HEK293T (cell line): ENCODE measurements around the gene SH2D3A.

ENCODE experiments used
- BHLHE40 ChIP-seq: fragments of 450-650 bp; IDR thresholded peaks from 2 replicates; pipeline ENCODE4 v1.6.1; 2016; ENCODE audit warnings: mild to moderate bottlenecking, moderate library complexity, borderline replicate concordance
- CTBP1 ChIP-seq: fragments of 450-650 bp; IDR thresholded peaks from 2 replicates; pipeline ENCODE4 v1.6.1; 2016; ENCODE audit warnings: borderline replicate concordance
- FOXM1 ChIP-seq: fragments of 450-650 bp; IDR thresholded peaks from 2 replicates; pipeline ENCODE4 v1.6.1; 2017; ENCODE audit warnings: mild to moderate bottlenecking, borderline replicate concordance
- HDGF ChIP-seq: fragments of 450-650 bp; IDR thresholded peaks from 2 replicates; pipeline ENCODE4 v1.6.1; 2017; ENCODE audit warnings: antibody characterized with exemption, borderline replicate concordance
- LEF1 ChIP-seq: fragments of 450-650 bp; IDR thresholded peaks from 2 replicates; pipeline ENCODE4 v1.6.1; 2017; ENCODE audit warnings: mild to moderate bottlenecking, borderline replicate concordance
- NFRKB ChIP-seq: fragments of 450-650 bp; IDR thresholded peaks from 2 replicates; pipeline ENCODE4 v1.6.1; 2016; ENCODE audit warnings: mild to moderate bottlenecking, moderate library complexity
- ZNF384 ChIP-seq: fragments of 450-650 bp; IDR thresholded peaks from 2 replicates; pipeline ENCODE4 v1.6.1; 2016

DNA sequence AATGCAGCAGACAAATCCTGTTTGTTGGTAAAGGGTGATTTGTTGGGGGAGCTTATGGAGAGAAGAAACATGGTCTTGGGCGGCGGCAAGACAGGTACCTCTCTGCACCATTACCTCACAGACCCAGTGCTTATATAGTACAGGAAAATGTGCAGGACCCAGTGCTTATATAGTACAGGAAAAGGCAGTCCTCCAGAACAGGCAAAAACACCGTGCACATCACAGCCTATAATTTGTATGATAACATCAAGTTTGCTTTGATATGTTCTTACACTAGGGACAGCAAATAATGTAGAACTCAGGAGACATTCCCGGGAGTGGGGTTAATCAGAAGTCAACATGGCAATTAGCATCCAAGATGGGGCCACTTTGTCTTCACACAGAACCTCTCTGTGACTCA, 26.2 kb upstream of the SH2D3A start:
- TF ChIP-seq FOXM1 (no peak), HDGF (no peak), BHLHE40 (no peak), LEF1 (no peak), ZNF384 (no peak), CTBP1 (no peak), NFRKB (no peak)
